GM20000 (cell line): Measurements from ENCODE around the gene INPP5A.

Source experiments
- DNase-seq: peaks from one replicate; pipeline ENCODE4 v3.0.0; 2012; ENCODE audit warnings: low spot score
- TF ChIP-seq, protein P1 (sequence below): IDR thresholded peaks from 2 replicates; pipeline ENCODE4 v1.5.1; 2012; ENCODE audit warnings: mild to moderate bottlenecking, control low read depth; ENCODE audit errors: extremely low read depth, missing control alignments

The INPP5A gene

GRCh38 chr10:132542086-132542775 lies 4.6 kb downstream of the INPP5A start:
- TF ChIP-seq, protein P1, sequence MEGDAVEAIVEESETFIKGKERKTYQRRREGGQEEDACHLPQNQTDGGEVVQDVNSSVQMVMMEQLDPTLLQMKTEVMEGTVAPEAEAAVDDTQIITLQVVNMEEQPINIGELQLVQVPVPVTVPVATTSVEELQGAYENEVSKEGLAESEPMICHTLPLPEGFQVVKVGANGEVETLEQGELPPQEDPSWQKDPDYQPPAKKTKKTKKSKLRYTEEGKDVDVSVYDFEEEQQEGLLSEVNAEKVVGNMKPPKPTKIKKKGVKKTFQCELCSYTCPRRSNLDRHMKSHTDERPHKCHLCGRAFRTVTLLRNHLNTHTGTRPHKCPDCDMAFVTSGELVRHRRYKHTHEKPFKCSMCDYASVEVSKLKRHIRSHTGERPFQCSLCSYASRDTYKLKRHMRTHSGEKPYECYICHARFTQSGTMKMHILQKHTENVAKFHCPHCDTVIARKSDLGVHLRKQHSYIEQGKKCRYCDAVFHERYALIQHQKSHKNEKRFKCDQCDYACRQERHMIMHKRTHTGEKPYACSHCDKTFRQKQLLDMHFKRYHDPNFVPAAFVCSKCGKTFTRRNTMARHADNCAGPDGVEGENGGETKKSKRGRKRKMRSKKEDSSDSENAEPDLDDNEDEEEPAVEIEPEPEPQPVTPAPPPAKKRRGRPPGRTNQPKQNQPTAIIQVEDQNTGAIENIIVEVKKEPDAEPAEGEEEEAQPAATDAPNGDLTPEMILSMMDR: no peak
- no peak for DNase-seq

- DNase-seq: no peak
- TF ChIP-seq, protein P1: no peak
These were observed 5.2 kb downstream of the INPP5A start for GRCh38 chr10:132542819-132543218.

DNA sequence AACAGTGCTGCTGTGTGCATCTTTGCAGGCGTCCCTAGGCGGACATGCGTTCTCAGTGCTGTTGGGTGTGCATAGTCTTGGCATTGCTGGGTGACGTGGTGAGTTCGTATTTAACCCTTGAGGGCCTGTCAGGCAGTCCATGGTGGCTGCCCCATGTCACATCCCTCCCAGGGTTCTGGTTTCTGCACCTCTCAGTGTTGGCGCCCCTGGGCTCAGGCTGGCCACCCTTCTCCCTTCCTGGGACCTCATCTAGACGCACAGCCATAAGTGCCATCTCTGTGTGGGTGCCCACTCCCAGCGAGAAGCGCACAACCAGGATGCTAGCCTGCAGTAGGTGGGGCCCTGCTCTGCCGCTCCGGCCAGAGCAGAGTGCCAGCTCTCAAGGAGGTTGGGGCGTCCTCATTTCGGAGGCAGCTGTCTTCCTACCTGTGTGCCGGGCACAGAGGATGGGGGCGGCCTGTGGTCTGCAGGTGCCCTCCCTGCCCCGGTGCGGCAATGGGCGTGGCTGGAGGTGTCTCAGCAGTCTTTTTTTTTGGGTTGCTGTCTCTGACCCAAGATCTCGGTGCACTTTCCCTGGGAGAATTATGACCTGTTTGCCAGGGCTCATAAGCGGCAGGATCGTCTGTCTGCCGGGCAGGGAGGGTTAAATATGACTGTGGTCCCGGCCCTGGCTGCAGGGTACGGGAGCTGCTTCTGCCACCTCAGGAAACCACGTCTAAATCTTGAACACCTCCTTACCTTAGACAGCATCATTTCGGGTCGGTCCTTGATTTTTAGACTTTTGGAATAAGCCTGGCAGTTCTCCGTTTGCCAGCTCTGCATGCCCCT lies 6.5 kb downstream of the INPP5A start:
- peak; percentile 15 for DNase-seq
- TF ChIP-seq, protein P1: no peak

DNA sequence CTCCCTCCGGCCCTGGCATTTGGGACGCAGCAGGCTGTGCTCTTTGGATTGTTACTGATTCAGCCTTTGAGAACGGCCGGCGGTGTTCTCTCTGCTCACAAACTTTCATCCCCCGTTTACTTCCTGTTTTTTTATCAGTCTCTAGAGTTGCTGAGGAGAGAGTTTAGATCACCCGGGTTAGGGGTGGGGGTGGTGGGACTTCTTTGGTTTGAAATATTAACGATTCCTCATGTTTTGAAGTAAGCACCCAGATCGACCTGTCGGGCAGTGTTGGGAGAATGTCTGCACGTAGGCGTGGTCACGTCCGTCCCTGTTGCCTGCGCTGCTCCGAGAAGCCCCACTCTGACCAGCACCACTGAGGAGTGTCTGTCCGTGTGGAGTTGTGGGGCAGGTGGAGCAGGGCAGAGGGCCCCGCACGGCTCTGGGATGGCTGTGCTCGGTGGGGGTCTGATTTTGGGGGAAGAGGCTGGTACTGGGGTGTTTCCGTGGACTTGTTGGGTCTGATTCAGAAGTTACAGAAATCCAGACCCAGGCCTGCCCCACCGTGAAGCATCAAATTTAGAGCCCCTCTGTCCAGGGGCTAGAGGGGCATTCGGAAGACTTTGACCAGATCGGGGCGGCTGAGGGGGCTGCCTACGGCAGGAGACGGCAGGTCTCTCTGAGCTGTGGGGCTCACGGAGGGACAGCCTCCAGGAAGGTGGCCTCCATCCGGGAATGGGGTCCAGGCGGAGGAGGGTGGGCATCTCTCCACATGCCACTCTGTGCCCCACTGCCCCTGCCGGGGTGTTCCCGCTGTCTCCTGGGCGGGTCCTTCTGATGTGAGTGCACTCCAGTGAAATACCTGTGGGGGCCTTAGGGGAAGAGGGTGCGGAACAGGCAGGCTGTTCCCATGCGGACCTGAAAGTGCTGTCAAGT lies 7.4 kb downstream of the INPP5A start:
- TF ChIP-seq, protein P1: no peak
- peak; percentile 54 for DNase-seq

DNA sequence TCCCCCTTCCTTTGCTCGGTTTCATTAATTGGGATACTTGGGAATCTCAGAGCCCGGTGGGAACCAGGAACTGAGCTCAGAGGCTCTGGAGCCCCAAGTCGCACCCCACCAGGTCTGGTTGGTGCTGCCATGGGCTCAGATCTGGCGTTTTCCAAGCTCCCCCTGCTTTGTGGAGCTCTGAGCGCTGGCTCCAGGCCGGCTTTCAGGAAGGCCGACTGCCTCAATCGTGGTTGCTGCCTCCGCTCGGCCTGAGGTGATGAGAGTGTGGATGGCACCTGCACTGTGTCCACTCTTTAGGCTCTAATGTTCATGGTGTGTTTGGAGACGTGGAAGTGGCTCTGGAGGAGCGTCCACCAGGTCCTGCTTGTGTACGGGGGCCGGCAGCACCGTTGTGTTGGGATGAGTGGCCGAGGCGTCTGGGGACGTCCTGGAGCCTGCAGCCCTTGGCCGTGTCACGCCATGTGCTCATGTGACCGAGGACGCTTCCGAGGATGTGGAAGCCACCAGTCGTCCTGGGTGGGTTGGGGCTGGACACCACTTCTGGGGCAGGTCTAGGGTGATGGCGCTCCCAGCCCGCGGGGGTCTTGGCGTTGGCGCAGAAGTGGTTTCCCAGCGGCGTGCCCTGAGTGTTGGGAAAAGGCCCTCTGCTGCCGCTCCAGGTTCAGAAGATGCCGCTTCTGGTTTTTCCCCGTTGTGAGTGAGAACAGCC lies 8.2 kb downstream of the INPP5A start:
- TF ChIP-seq, protein P1: no peak
- DNase-seq: no peak

DNA sequence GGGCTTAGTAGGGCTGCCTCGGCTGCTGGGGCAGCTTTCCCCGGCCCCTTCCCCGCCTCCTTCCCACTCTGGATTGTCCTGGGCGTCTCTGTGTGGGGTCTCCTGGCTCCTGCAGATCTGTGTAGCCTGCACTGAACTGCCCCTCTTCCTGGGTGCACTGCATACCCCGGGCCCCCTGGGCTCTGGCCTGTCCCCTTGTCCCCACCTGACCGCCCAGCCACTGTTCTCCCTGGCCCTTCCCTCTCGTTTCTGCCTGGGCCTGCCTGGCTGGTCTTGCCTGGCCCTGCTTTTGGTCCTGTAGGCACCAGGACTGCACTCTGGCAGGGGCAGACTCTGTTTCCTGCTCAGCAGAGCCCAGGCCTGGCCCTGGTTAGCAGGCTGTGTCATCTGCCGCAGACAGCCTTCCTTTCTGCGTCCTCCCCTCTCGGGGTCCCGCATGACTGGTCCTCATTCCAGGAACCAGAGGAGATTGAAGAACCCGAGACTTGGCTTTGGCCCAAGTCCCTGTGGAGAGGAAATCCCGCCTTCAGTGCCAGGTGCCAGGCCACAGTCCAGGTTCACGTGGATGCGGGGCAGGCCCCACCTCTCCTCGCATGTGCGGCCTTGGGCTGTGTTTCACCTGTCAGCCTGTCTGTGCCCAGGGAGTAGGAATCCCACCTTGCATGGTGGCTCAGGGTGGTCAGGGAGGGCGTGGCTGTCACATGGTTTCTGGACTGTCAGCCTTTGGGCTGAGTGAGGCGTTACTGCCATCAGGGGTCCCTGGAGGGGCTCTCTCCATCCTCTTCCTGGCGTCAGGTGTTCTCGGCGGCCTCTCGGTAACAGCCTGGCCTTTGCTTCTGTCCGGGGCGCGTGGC lies 9.2 kb downstream of the INPP5A start:
- DNase-seq: peak; percentile 9
- TF ChIP-seq, protein P1: no peak
